GM06990 (cell line): ENCODE results near the gene FBLN1.

Experiments
- DNase-seq: peaks from one replicate; pipeline ENCODE4 v3.0.0-alpha.2; 2011; ENCODE audit not compliant: insufficient read length; ENCODE audit errors: extremely low read depth
- H3K27me3 ChIP-seq: replicated peaks from 2 replicates; pipeline ENCODE4 v1.6.0; 2011; ENCODE audit warnings: low read length; ENCODE audit not compliant: control insufficient read depth, insufficient read depth
- H3K36me3 ChIP-seq: 2 replicates; pipeline ENCODE4 v1.5.1; 2011; ENCODE audit warnings: low read length; ENCODE audit not compliant: control insufficient read depth, insufficient read depth
- H3K4me3 ChIP-seq: replicated peaks from 2 replicates; pipeline ENCODE4 v1.5.1; 2011; ENCODE audit warnings: low read depth, mild to moderate bottlenecking, control low read depth, low read length
- TF ChIP-seq, protein P1 (sequence below): IDR thresholded peaks from 2 replicates; pipeline ENCODE4 v1.5.1; 2011; ENCODE audit warnings: low read length, control low read depth, mild to moderate bottlenecking, inconsistent platforms; ENCODE audit not compliant: insufficient read depth, poor library complexity, severe bottlenecking

FBLN1 gene

DNA sequence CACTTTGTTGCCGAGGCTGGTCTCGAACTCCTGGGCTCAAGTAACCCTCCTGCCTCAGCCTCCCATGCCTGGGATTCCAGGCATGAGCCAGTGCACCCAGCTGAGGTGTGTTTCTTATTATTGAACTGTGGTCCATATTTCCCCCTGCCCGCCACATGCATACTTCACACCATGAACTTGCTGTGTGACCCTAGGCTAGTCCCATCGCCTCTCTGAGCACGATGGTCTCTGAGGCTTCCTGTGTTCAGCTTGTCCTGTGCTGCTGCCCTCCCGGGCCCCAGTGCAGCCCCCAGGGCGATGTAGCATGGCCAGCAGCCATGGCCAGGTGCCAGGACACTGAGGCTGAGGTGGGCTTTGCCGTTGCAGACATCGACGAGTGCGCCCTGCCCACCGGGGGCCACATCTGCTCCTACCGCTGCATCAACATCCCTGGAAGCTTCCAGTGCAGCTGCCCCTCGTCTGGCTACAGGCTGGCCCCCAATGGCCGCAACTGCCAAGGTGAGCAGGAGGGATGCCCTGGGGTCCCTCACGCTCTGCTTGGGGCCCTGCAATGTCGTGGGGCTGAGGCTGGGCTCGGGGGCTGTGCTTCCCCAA, 45.7 kb downstream of the FBLN1 start:
- Histone ChIP-seq H3K4me3 (no peak overlapping the region), H3K36me3 (no peaks in the 10 kb centered on the region), H3K27me3 (no peaks in the 10 kb centered on the region; the same call in none of the 2 replicates)
- TF ChIP-seq, protein P1, sequence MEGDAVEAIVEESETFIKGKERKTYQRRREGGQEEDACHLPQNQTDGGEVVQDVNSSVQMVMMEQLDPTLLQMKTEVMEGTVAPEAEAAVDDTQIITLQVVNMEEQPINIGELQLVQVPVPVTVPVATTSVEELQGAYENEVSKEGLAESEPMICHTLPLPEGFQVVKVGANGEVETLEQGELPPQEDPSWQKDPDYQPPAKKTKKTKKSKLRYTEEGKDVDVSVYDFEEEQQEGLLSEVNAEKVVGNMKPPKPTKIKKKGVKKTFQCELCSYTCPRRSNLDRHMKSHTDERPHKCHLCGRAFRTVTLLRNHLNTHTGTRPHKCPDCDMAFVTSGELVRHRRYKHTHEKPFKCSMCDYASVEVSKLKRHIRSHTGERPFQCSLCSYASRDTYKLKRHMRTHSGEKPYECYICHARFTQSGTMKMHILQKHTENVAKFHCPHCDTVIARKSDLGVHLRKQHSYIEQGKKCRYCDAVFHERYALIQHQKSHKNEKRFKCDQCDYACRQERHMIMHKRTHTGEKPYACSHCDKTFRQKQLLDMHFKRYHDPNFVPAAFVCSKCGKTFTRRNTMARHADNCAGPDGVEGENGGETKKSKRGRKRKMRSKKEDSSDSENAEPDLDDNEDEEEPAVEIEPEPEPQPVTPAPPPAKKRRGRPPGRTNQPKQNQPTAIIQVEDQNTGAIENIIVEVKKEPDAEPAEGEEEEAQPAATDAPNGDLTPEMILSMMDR = no peak
- DNase-seq = no peak

DNA sequence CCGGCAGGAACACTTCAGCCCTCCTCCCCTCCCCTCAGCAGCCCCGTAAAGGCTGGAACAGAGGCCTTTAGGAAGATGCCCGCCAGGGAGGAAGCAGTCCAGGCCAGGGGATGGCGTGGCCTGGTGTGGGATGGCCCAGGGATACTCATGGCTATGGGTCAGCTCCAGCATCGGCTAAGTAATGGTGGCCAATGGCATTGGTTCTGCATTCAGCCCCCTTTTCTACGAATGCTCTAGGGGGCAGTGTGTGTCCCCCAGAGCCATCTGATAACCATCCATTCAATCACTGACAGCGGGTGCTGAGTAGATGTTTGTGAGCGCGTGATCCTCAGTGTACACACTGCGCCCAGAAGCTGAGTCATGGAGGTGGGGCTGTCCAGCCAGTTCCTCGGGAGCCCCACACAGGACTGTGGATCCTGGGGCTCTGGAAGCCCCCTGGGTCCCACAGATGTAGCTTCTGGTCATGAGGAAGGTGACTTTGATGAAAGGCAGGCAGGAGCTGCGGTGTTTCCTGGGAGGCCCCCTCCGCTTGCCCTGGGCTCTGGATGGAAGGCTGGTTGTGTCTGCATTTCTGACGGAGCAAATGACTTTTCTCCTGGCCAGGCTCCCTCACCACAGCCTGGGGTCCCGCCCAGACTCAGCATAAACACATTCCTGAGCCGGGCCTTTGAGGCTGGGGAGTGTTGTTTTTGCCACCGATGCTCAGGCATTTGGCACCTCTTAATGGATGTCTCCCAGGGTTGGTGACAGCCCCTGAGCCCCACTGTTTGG, 46.5 kb downstream of the FBLN1 start:
- DNase-seq = no peak
- no peaks in the 10 kb centered on the region for H3K36me3 ChIP-seq
- no peak overlapping the region for H3K4me3 ChIP-seq
- TF ChIP-seq, protein P1 = peak; percentile 23
- no peaks in the 10 kb centered on the region; the same call in 1 of the 2 replicates for H3K27me3 ChIP-seq

DNA sequence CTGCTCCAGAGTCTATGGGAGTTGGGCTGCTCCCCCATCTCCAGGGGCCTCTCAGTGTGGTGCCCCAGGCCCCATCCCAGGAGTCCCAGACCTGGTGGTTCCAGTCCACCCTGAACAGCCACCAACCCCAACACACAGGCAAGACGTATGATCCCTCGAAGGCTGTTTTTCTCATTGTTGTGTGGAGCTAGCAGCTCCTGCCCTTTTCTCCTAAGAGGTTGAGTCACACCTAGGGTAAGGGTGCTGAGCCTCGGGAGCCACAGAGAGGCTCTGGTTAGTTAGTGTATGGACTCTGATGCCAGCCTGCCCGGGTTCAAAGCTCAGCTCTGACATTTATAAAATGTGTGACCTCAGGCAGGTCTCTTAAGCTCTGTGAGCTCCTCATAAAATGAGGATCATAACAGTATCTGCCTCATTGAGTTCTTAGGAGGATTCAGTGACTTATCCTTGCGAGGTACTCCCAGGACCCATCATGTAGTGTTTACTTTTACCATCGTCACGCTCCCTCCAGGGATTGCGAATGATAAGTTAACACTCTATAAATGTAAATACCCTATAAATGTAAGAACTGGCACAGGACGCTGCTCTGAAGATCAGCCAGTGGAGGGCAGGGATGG, 47.2 kb downstream of the FBLN1 start:
- TF ChIP-seq, protein P1 = no peak
- Histone ChIP-seq H3K27me3 (no peaks in the 10 kb centered on the region), H3K36me3 (no peaks in the 10 kb centered on the region), H3K4me3 (no peak overlapping the region)
- no peak for DNase-seq

DNA sequence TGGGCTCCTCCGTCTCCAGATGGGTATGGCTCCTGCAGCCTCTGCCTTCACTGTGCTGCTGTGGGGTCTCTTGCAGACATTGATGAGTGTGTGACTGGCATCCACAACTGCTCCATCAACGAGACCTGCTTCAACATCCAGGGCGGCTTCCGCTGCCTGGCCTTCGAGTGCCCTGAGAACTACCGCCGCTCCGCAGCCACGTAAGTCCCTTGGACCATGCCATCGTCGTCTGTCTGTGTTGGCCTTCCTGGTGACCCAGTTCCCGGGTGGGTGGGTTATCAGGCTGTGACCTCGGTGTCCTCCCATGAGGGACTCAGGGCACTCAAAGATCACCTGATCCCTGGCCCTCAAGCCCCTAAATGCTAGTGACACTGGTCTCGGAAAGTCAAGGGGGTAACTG, 47.7 kb downstream of the FBLN1 start:
- Histone ChIP-seq H3K36me3 (no peaks in the 10 kb centered on the region), H3K27me3 (no peaks in the 10 kb centered on the region), H3K4me3 (no peak overlapping the region)
- TF ChIP-seq, protein P1 = no peak
- DNase-seq = no peak

DNA sequence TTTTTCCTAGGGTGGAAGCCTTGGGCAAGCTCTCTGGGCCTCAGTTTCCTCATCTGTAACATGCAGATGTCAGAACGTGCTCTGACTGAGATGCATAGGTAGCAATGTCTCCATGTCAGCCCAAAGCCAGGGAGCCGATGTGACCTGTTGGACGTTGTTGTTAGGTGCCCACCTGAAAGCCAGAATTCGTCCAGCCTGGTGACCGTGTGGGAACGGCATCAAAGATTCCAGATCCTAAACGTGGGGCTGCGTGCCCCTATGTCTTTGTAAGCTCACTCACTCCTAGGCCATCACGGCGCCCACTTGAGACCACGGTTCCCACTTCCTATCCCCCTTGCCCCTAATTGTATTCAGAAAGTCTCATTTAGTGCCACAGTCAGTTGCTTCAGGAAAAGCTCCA, 48.2 kb downstream of the FBLN1 start:
- DNase-seq = no peak
- H3K36me3 ChIP-seq = no peaks in the 10 kb centered on the region
- H3K27me3 ChIP-seq = no peaks in the 10 kb centered on the region
- TF ChIP-seq, protein P1 = no peak
- H3K4me3 ChIP-seq = no peak overlapping the region
